Amniotic stem cell (primary cell): Measurements from ENCODE around the gene BCL11A.

ENCODE experiments used
- DNase-seq: peaks from one replicate; lab custom pipeline; 2025; lab: John Stamatoyannopoulos, UW

Gene BCL11A

GRCh38 chr2:60544954-60545560, 8.4 kb downstream of the BCL11A start:
- no peak for DNase-seq

GRCh38 chr2:60544062-60544461, 9.4 kb downstream of the BCL11A start:
- DNase-seq: no peak

GRCh38 chr2:60541056-60541651, 12.3 kb downstream of the BCL11A start:
- DNase-seq: no peak

- DNase-seq: no peak
These were observed 13.4 kb downstream of the BCL11A start for GRCh38 chr2:60540074-60540473.

- DNase-seq: no peak
These were observed 14.3 kb downstream of the BCL11A start for GRCh38 chr2:60539140-60539539.

- no peak for DNase-seq
These were observed 15.4 kb downstream of the BCL11A start for GRCh38 chr2:60538101-60538500.

GRCh38 chr2:60536746-60537145, 16.7 kb downstream of the BCL11A start:
- DNase-seq: no peak

GRCh38 chr2:60535685-60536312, 17.7 kb downstream of the BCL11A start:
- no peak for DNase-seq

- no peak for DNase-seq
These were observed 18.4 kb downstream of the BCL11A start for GRCh38 chr2:60534892-60535684.

- no peak for DNase-seq
These were observed 19.3 kb downstream of the BCL11A start for GRCh38 chr2:60534052-60534685.

GRCh38 chr2:60533101-60534051, 20.1 kb downstream of the BCL11A start:
- DNase-seq: no peak

- no peak for DNase-seq
These were observed 21.0 kb downstream of the BCL11A start for GRCh38 chr2:60532421-60532820.

GRCh38 chr2:60531701-60532133, 21.7 kb downstream of the BCL11A start:
- DNase-seq: no peak

- DNase-seq: no peak
These were observed 22.7 kb downstream of the BCL11A start for GRCh38 chr2:60530660-60531281.

- no peak for DNase-seq
These were observed 23.4 kb downstream of the BCL11A start for GRCh38 chr2:60529785-60530627.

- no peak for DNase-seq
These were observed 24.2 kb downstream of the BCL11A start for GRCh38 chr2:60529136-60529784.

GRCh38 chr2:60528281-60529020, 25.0 kb downstream of the BCL11A start:
- DNase-seq: no peak

- no peak for DNase-seq
These were observed 25.7 kb downstream of the BCL11A start for GRCh38 chr2:60527762-60528161.
